22Rv1 (cell line): Measurements from ENCODE around the gene RNF8.

ENCODE experiments used
- CTCF ChIP-seq: fragments of 450-650 bp; IDR thresholded peaks from 2 replicates; pipeline ENCODE4 v1.5.1; 2017; ENCODE audit warnings: mild to moderate bottlenecking
- ZFX ChIP-seq: fragments of 450-650 bp; IDR thresholded peaks from 2 replicates; pipeline ENCODE4 v1.6.1; 2017; ENCODE audit warnings: antibody characterized with exemption, borderline replicate concordance

- TF ChIP-seq CTCF: no peak
- TF ChIP-seq ZFX: no peak
These were observed 46.2 kb downstream of the RNF8 start for GRCh38 chr6:37399795-37400490.
